ENCODE data around the gene CAMK1D. TPM values are rescaled to one million over a fixed set of nuclear protein-coding genes. Genes with fewer than 3 reads are reported as not detected.

Gene CAMK1D
- polyA plus RNA-seq, 1 experiment = 8.2 TPM

- no peak for DNase-seq (ENCODE audit: low read depth, low spot score)
- H3K9me3 ChIP-seq (ENCODE audit: control insufficient read depth, insufficient read depth, low read length) = peaks cover 16% of the 10 kb centered on the region
- H3K27ac ChIP-seq (ENCODE audit: low read depth, low read length) = no peak overlapping the region
- TF ChIP-seq CTCF (IDR thresholded peaks at IDR 0.05; ENCODE audit: low read depth, low read length) = no peak
- no peaks in the 10 kb centered on the region for H3K27me3 ChIP-seq (ENCODE audit: control insufficient read depth, insufficient read depth, low read length)
- CTCF ChIA-PET = interaction anchor here (0.6 to 0.7 kb wide), 2 partner anchors 19 to 22 kb away, joined by 3 read pairs; no protein-coding TSS in a partner anchor
- POLR2A ChIA-PET = no interaction called here
- no peak overlapping the region for H3K4me3 ChIP-seq (ENCODE audit: low read depth, low read length)
These were observed 280.4 kb downstream of the CAMK1D start for GRCh38 chr10:12629767-12630165.

GRCh38 chr10:12631216-12631615 lies 281.9 kb downstream of the CAMK1D start:
- peaks cover 16% of the 10 kb centered on the region for H3K9me3 ChIP-seq (ENCODE audit: control insufficient read depth, insufficient read depth, low read length)
- no peak overlapping the region for H3K27ac ChIP-seq (ENCODE audit: low read depth, low read length)
- H3K4me3 ChIP-seq (ENCODE audit: low read depth, low read length) = no peak overlapping the region
- POLR2A ChIA-PET = interaction anchor here (0.5 kb wide), 1 partner anchor 68 kb away, joined by 9 read pairs; no protein-coding TSS in a partner anchor
- no peaks in the 10 kb centered on the region for H3K27me3 ChIP-seq (ENCODE audit: control insufficient read depth, insufficient read depth, low read length)
- no peak for TF ChIP-seq CTCF (IDR thresholded peaks at IDR 0.05; ENCODE audit: low read depth, low read length)
- no peak for DNase-seq (ENCODE audit: low read depth, low spot score)
- CTCF ChIA-PET = interaction anchor here (0.9 kb wide), 1 partner anchor 469 kb away, joined by 3 read pairs; the partner anchor contains the start of gene OPTN

- CTCF ChIA-PET = no interaction called here
- POLR2A ChIA-PET = interaction anchor here (0.5 kb wide), 1 partner anchor 67 kb away, joined by 9 read pairs; no protein-coding TSS in a partner anchor
- DNase-seq (ENCODE audit: low read depth, low spot score) = no peak
These were observed 282.6 kb downstream of the CAMK1D start for GRCh38 chr10:12631787-12632562.

GRCh38 chr10:12633776-12634620 lies 284.7 kb downstream of the CAMK1D start:
- CTCF ChIA-PET = interaction anchor here (0.6 to 1.2 kb wide), 2 partner anchors 23 to 64 kb away, joined by 3 to 4 read pairs; no protein-coding TSS in a partner anchor
- Histone ChIP-seq H3K4me3 (ENCODE audit: low read depth, low read length) (no peak overlapping the region), H3K9me3 (ENCODE audit: control insufficient read depth, insufficient read depth, low read length) (peaks cover 16% of the 10 kb centered on the region), H3K27ac (ENCODE audit: low read depth, low read length) (no peak overlapping the region), H3K27me3 (ENCODE audit: control insufficient read depth, insufficient read depth, low read length) (no peaks in the 10 kb centered on the region)
- POLR2A ChIA-PET = no interaction called here
- no peak for DNase-seq (ENCODE audit: low read depth, low spot score)
- no peak for TF ChIP-seq CTCF (IDR thresholded peaks at IDR 0.05; ENCODE audit: low read depth, low read length)

More at GRCh38 chr10:12631787-12632562, 282.6 kb downstream of the CAMK1D start:
- Histone ChIP-seq H3K4me3 (ENCODE audit: low read depth, low read length) (no peak overlapping the region), H3K9me3 (ENCODE audit: control insufficient read depth, insufficient read depth, low read length) (peaks cover 16% of the 10 kb centered on the region), H3K27ac (ENCODE audit: low read depth, low read length) (no peak overlapping the region), H3K27me3 (ENCODE audit: control insufficient read depth, insufficient read depth, low read length) (no peaks in the 10 kb centered on the region)
- no peak for TF ChIP-seq CTCF (IDR thresholded peaks at IDR 0.05; ENCODE audit: low read depth, low read length)

All from AG04450 (cell line).